K562 (cell line): ENCODE results near the gene GRK1. TPM values are rescaled to one million over a fixed set of nuclear protein-coding genes. Genes with fewer than 3 reads are reported as not detected.

Experiments used
- ATAC-seq: fragments of 200-7000 bp; cut with Tn5 transposase; 3 replicates; pipeline ENCODE4 v1.9.1; 2020; ENCODE audit warnings: moderate library complexity
- BruUV-seq: library from RNA; stranded (reverse); fragments of 400-500 nt; replicated peaks from 2 replicates; lab custom pipeline; 2021; lab: Mats Ljungman, UMichigan
- CTCF ChIA-PET: fragments of 300-600 bp; formaldehyde crosslinking; extraction: SDS; loops from one replicate; lab custom pipeline; 2021; ENCODE audit warnings: low intra/inter-chr PET ratio; lab: Yijun Ruan, JAX
- POLR2A ChIA-PET: fragments of 300-600, 350-650 bp; sonication (Branson Sonifier 250); formaldehyde crosslinking; extraction: SDS; loops from one replicate; lab custom pipeline; 2021; ENCODE audit warnings: antibody characterized with exemption, inconsistent platforms; lab: Yijun Ruan, JAX
- DNase-seq, 4 experiments: peaks; one replicate each; pipeline versions ENCODE4 v3.0.0 to v3.0.0-alpha.2; 2011 to 2018; ENCODE audit warnings: low spot score in 3 of 4, mixed read lengths in 3 of 4; ENCODE audit errors: extremely low read depth in 1 of 4
- FAIRE-seq: peaks from 2 replicates; lab custom pipeline; 2011; peaks lifted over from hg19 to GRCh38; lab: Jason Lieb, UNC
- H2AFZ ChIP-seq: 2 replicates; pipeline ENCODE4 v1.6.0; 2011; ENCODE audit warnings: low read depth, low read length, control low read depth, inconsistent platforms
- H3K27ac ChIP-seq: fragments of 200-600 bp; 3 replicates; pipeline ENCODE4 v1.8.0; 2011; ENCODE audit warnings: low read depth, mild to moderate bottlenecking, control low read depth, inconsistent platforms, low read length, moderate library complexity, mixed read lengths; ENCODE audit errors: extremely low read depth
- H3K27me3 ChIP-seq, 2 experiments: fragments of 300-600 bp in 1 of 2; 2 replicates in 1 of 2; 3 replicates in 1 of 2; pipeline versions ENCODE4 v1.6.0 to v1.8.0; 2011; ENCODE audit warnings: inconsistent platforms in 2 of 2, low read length in 2 of 2, mild to moderate bottlenecking in 1 of 2, mixed read lengths in 1 of 2, moderate library complexity in 1 of 2; ENCODE audit not compliant: control insufficient read depth in 2 of 2, insufficient read depth in 2 of 2
- H3K36me3 ChIP-seq: fragments of 300-600 bp; 3 replicates; pipeline ENCODE4 v1.8.0; 2011; ENCODE audit warnings: mild to moderate bottlenecking, low read length, inconsistent platforms; ENCODE audit not compliant: control insufficient read depth, insufficient read depth
- H3K4me1 ChIP-seq, 2 experiments: fragments of 200-600 bp in 1 of 2; replicated peaks in 1 of 2; 2 replicates in 1 of 2; 3 replicates in 1 of 2; pipeline versions ENCODE4 v1.5.1 to v1.8.0; 2011; ENCODE audit warnings: inconsistent platforms in 2 of 2, low read length in 2 of 2, mild to moderate bottlenecking in 1 of 2, mixed read lengths in 1 of 2, moderate library complexity in 1 of 2; ENCODE audit not compliant: control insufficient read depth in 2 of 2, insufficient read depth in 2 of 2
- H3K4me2 ChIP-seq: 2 replicates; pipeline ENCODE4 v1.6.1; 2011; ENCODE audit warnings: low read length, control low read depth, inconsistent platforms, mixed read lengths; ENCODE audit not compliant: insufficient read depth
- H3K4me3 ChIP-seq: fragments of 200-600 bp; sonication (generic), shearing (Covaris generic); 2 replicates; pipeline ENCODE4 v1.5.1; 2016; ENCODE audit warnings: control low read depth, inconsistent platforms
- H3K79me2 ChIP-seq: fragments of 200-600 bp; 3 replicates; pipeline ENCODE4 v1.8.0; 2011; ENCODE audit warnings: low read length, inconsistent platforms; ENCODE audit not compliant: control insufficient read depth, insufficient read depth
- H3K9ac ChIP-seq, 2 experiments: 2 replicates each; pipeline versions ENCODE4 v1.6.0 to v1.6.1; 2011; ENCODE audit warnings: low read depth in 2 of 2, low read length in 2 of 2, control low read depth in 1 of 2, inconsistent platforms in 1 of 2, mild to moderate bottlenecking in 1 of 2, mixed read lengths in 1 of 2; ENCODE audit not compliant: insufficient read depth in 1 of 2
- H3K9me1 ChIP-seq: one replicate; pipeline ENCODE4 v1.6.0; 2011; ENCODE audit warnings: inconsistent platforms, mild to moderate bottlenecking, low read length, moderate library complexity; ENCODE audit not compliant: control insufficient read depth, insufficient read depth
- H3K9me3 ChIP-seq: replicated peaks from 2 replicates; pipeline ENCODE4 v1.5.1; 2011; ENCODE audit warnings: low read depth, low read length, inconsistent platforms; ENCODE audit not compliant: control insufficient read depth, insufficient read depth
- H4K20me1 ChIP-seq: replicated peaks from 2 replicates; pipeline ENCODE4 v1.6.1; 2011; ENCODE audit warnings: low read length, inconsistent platforms, mixed read lengths; ENCODE audit not compliant: control insufficient read depth, insufficient read depth
- BCL6 ChIP-seq: fragments of 250-450 bp; sonication (Bioruptor Pico); IDR thresholded peaks from 2 replicates; pipeline ENCODE4 v1.4.0; 2020
- CBFB ChIP-seq: sonication (generic); formaldehyde crosslinking; IDR thresholded peaks from 2 replicates; pipeline ENCODE4 v1.4.0; 2020; ENCODE audit warnings: mild to moderate bottlenecking, missing genetic modification reagents
- CEBPZ ChIP-seq: fragments of 150-350 bp; IDR thresholded peaks from 2 replicates; pipeline ENCODE4 v1.6.1; 2014; ENCODE audit warnings: low read depth, mild to moderate bottlenecking, low read length, borderline replicate concordance
- DNMT1 ChIP-seq: fragments of 450-650 bp; IDR thresholded peaks from 2 replicates; pipeline ENCODE4 v1.6.1; 2016; ENCODE audit warnings: antibody characterized with exemption, mild to moderate bottlenecking
- FOXO4 ChIP-seq: fragments of 450-650 bp; formaldehyde crosslinking; IDR thresholded peaks from 2 replicates; pipeline ENCODE4 v1.4.0; 2020; ENCODE audit warnings: mild to moderate bottlenecking, moderate library complexity
- HNRNPLL ChIP-seq: fragments of 200-400 bp; formaldehyde crosslinking; IDR thresholded peaks from 2 replicates; pipeline ENCODE4 v1.6.1; 2017; ENCODE audit warnings: low read length, low read depth, mild to moderate bottlenecking; ENCODE audit not compliant: poor library complexity, severe bottlenecking
- MCM5 ChIP-seq: fragments of 450-650 bp; IDR thresholded peaks from 2 replicates; pipeline ENCODE4 v1.6.1; 2016; ENCODE audit warnings: low read depth
- NCOR1 ChIP-seq: fragments of 450-650 bp; IDR thresholded peaks from 2 replicates; pipeline ENCODE4 v1.6.1; 2016; ENCODE audit warnings: mild to moderate bottlenecking, moderate library complexity
- NR1H2 ChIP-seq: sonication (generic); formaldehyde crosslinking; IDR thresholded peaks from 2 replicates; pipeline ENCODE4 v1.4.0; 2020; ENCODE audit warnings: mild to moderate bottlenecking, missing genetic modification reagents
- PATZ1 ChIP-seq: fragments of 250-450 bp; sonication (Bioruptor Pico); IDR thresholded peaks from 2 replicates; pipeline ENCODE4 v1.5.0; 2020; ENCODE audit warnings: mild to moderate bottlenecking, borderline replicate concordance
- PHTF2 ChIP-seq: fragments of 250-450 bp; sonication (Bioruptor Pico); IDR thresholded peaks from 2 replicates; pipeline ENCODE4 v1.5.0; 2021; ENCODE audit warnings: mild to moderate bottlenecking
- POLR2H ChIP-seq: IDR thresholded peaks from 2 replicates; pipeline ENCODE4 v1.6.1; 2016; ENCODE audit warnings: missing genetic modification characterization, low read depth, mild to moderate bottlenecking, control low read depth, missing compliant biosample characterization, moderate library complexity
- RBM14 ChIP-seq: fragments of 200-400 bp; formaldehyde crosslinking; IDR thresholded peaks from 2 replicates; pipeline ENCODE4 v1.6.1; 2018; ENCODE audit warnings: low read depth, mild to moderate bottlenecking, low read length, moderate library complexity, borderline replicate concordance; ENCODE audit not compliant: insufficient read depth
- ZFX ChIP-seq: sonication (generic); formaldehyde crosslinking; IDR thresholded peaks from 2 replicates; pipeline ENCODE4 v1.8.0; 2022; ENCODE audit warnings: mild to moderate bottlenecking, missing genetic modification reagents, moderate library complexity
- ZKSCAN3 ChIP-seq: fragments of 250-450 bp; sonication (Bioruptor Pico); IDR thresholded peaks from 2 replicates; pipeline ENCODE4 v1.4.0; 2020
- ZKSCAN8 ChIP-seq: fragments of 200-800 bp; sonication (Bioruptor generic); IDR thresholded peaks from 2 replicates; pipeline ENCODE4 v1.6.1; 2016; ENCODE audit warnings: missing genetic modification characterization, missing compliant biosample characterization
- ZNF134 ChIP-seq: fragments of 250-450 bp; sonication (Bioruptor Pico); conservative IDR thresholded peaks from 2 replicates; pipeline ENCODE4 v1.4.0; 2020
- WGBS: fragments of 100-300 bp; shearing (Covaris generic); methylation state at CpG from one replicate; pipeline ENCODE4 v1.1.6; 2016; ENCODE audit warnings: low coverage, mixed read lengths; ENCODE audit not compliant: insufficient coverage; ENCODE audit errors: missing lambda C conversion rate; 5-methylcytosine and 5-hydroxymethylcytosine counted together
- in situ Hi-C: fragments of 300-500 bp; cut with MboI; formaldehyde crosslinking; loops from 4 replicates; pipeline ENCODE4 v1.15.0; 2018; ENCODE audit warnings: inconsistent platforms, mixed read lengths
- intact Hi-C: fragments of 100-400 bp; cut with micrococcal nuclease; formaldehyde crosslinking; loops from 2 replicates; pipeline ENCODE4 v1.14.2; 2022
- polyA plus RNA-seq, 8 experiments: library from polyadenylated mRNA; depleted of rRNA in 4 of 8; stranded (reverse) in 5 of 8; unstranded in 3 of 8; fragments of >200 nt; fragmentation: Nextera tagmentation in 2 of 8; fragmentation: Illumina TruSeq in 1 of 8; extraction: Ambion mirVana in 2 of 8; extraction: Trizol in 1 of 8; gene quantifications; 2 replicates each; pipeline versions ENCODE4 v1.2.1 to v1.2.3, GENCODE V29; 2011 to 2014; ENCODE audit warnings: inconsistent platforms in 1 of 8, missing spikeins in 1 of 8
- total RNA-seq, 7 experiments: library from RNA; depleted of rRNA in 6 of 7; stranded (reverse); fragments of >200 nt in 6 of 7; fragmentation: Illumina TruSeq in 2 of 7; extraction: Trizol in 2 of 7; gene quantifications; 2 replicates each; pipeline versions ENCODE4 v1.2.1 to v1.2.3, GENCODE V29; 2011 to 2021; ENCODE audit warnings: low replicate concordance in 1 of 7

The GRK1 gene
- total and polyA plus RNA-seq, 9 of the 15 experiments (the other 6 are each of a cell fraction or from before 2014, with no cell fraction given): 0.09 TPM; not detected in 8

GRCh38 chr13:113746143-113746525 lies 79.1 kb downstream of the GRK1 start (continued):
- TF ChIP-seq CEBPZ (no peak), BCL6 (CRISPR knock-in tag) (no peak), ZKSCAN8 (CRISPR knock-in tag) (no peak), ZKSCAN3 (no peak), PHTF2 (no peak), DNMT1 (no peak), ZNF134 (no peak), POLR2H (tag) (no peak), RBM14 (no peak)
- TF ChIP-seq, all 486 proteins: peak for 0

GRCh38 chr13:113746671-113747070 lies 79.7 kb downstream of the GRK1 start:
- POLR2A ChIA-PET: interaction anchor here (1.2 kb wide), 1 partner anchor 9 kb away, joined by 4 read pairs; no protein-coding TSS in a partner anchor
- ATAC-seq (no peak), FAIRE-seq (no peak), DNase-seq (no peak)
- BruUV-seq: no TSS peak
- no peak overlapping the region for H3K27ac ChIP-seq
- intact Hi-C loops (no loop called here), in situ Hi-C loops (no loop called here)
- H3K36me3 ChIP-seq: no peaks in the 10 kb centered on the region
- CTCF ChIA-PET: no interaction called here
- H3K27me3 ChIP-seq: peaks cover 6 to 79% of the 10 kb centered on the region in 2 experiments
- H3K9ac ChIP-seq: no peak overlapping the region
- no peaks in the 10 kb centered on the region for H3K79me2 ChIP-seq
- H3K9me1 ChIP-seq: no peaks in the 10 kb centered on the region
- WGBS: 10% methylated on average over 9 of the region's 12 CpGs
- no peak overlapping the region for H2AFZ ChIP-seq
- peaks cover 4 to 38% of the 10 kb centered on the region in 2 experiments; a peak in 4 of 5 replicates for H3K4me1 ChIP-seq
- no peak overlapping the region for H3K4me2 ChIP-seq
- no peaks in the 10 kb centered on the region; the same call in 1 of the 2 replicates for H3K9me3 ChIP-seq
- no peak overlapping the region for H3K4me3 ChIP-seq
- H4K20me1 ChIP-seq: peaks cover 7% of the 10 kb centered on the region; the same call in 1 of the 2 replicates
- no peak for TF ChIP-seq NCOR1
- no peak for TF ChIP-seq FOXO4 (CRISPR knock-in tag)
- TF ChIP-seq PATZ1 (CRISPR knock-in tag): no peak
- no peak for TF ChIP-seq MCM5
- no peak for TF ChIP-seq ZFX
- TF ChIP-seq HNRNPLL: no peak
- TF ChIP-seq CBFB (CRISPR knock-in tag): no peak
- TF ChIP-seq NR1H2 (CRISPR knock-in tag): no peak
